SK-N-SH (cell line): ENCODE results near the gene FBXO10. TPM values are rescaled to one million over a fixed set of nuclear protein-coding genes. Genes with fewer than 3 reads are reported as not detected.

Experiments
- CTCF ChIA-PET: fragments of 300-600, 350-600 bp; formaldehyde crosslinking; extraction: SDS; loops from one replicate; lab custom pipeline; 2021; lab: Yijun Ruan, JAX
- POLR2A ChIA-PET: fragments of 350-600 bp; sonication (Branson Sonifier 250); formaldehyde crosslinking; extraction: SDS; loops from one replicate; lab custom pipeline; 2020; ENCODE audit warnings: antibody characterized with exemption, inconsistent platforms; lab: Yijun Ruan, JAX
- DNase-seq: peaks from one replicate; pipeline ENCODE4 v3.0.0; 2012
- H2AFZ ChIP-seq: fragments of 200-600 bp; sonication (generic); 2 replicates; pipeline ENCODE4 v1.8.1; 2016; ENCODE audit warnings: antibody characterized with exemption, mild to moderate bottlenecking, low read depth
- H3F3A ChIP-seq: fragments of 200-600 bp; sonication (generic); replicated peaks from 2 replicates; pipeline ENCODE3; 2016; ENCODE audit warnings: antibody characterized with exemption, mild to moderate bottlenecking; ENCODE audit not compliant: insufficient read depth
- H3K27ac ChIP-seq, 2 experiments: fragments of 200-500 bp in 1 of 2; fragments of 200-600 bp in 1 of 2; sonication (Bioruptor generic) in 1 of 2; sonication (generic), shearing (Covaris generic) in 1 of 2; 2 replicates each; pipeline versions ENCODE4 v1.5.1 to v1.6.1; 2014 to 2016; ENCODE audit warnings: low read depth in 2 of 2, inconsistent platforms in 1 of 2, low read length in 1 of 2, mild to moderate bottlenecking in 1 of 2, mixed read lengths in 1 of 2
- H3K27me3 ChIP-seq: fragments of 200-600 bp; sonication (generic), shearing (Covaris generic); 2 replicates; pipeline ENCODE4 v1.6.1; 2016; ENCODE audit warnings: mixed run types; ENCODE audit not compliant: insufficient read depth
- H3K36me3 ChIP-seq, 2 experiments: fragments of 200-500 bp in 1 of 2; fragments of 200-600 bp in 1 of 2; sonication (Bioruptor generic) in 1 of 2; sonication (generic) in 1 of 2; replicated peaks in 1 of 2; 2 replicates each; pipeline versions ENCODE3 to v1.5.1; 2014 to 2016; ENCODE audit warnings: low read length in 1 of 2, mild to moderate bottlenecking in 1 of 2; ENCODE audit not compliant: insufficient read depth in 2 of 2, control insufficient read depth in 1 of 2
- H3K4me1 ChIP-seq, 2 experiments: fragments of 200-500 bp in 1 of 2; fragments of 200-600 bp in 1 of 2; sonication (Bioruptor generic) in 1 of 2; sonication (generic), shearing (Covaris generic) in 1 of 2; 2 replicates each; pipeline versions ENCODE4 v1.5.1 to v1.6.1; 2014 to 2016; ENCODE audit warnings: low read depth in 1 of 2, low read length in 1 of 2, mixed run types in 1 of 2; ENCODE audit not compliant: insufficient read depth in 2 of 2, control insufficient read depth in 1 of 2
- H3K4me2 ChIP-seq: fragments of 200-600 bp; sonication (generic), shearing (Covaris generic); 2 replicates; pipeline ENCODE4 v1.6.1; 2017; ENCODE audit warnings: mixed run types
- H3K4me3 ChIP-seq, 2 experiments: fragments of 200-500 bp in 1 of 2; fragments of 200-600 bp in 1 of 2; sonication (Bioruptor generic) in 1 of 2; sonication (generic), shearing (Covaris generic) in 1 of 2; 2 replicates each; pipeline versions ENCODE4 v1.5.1 to v1.8.1; 2014 to 2016; ENCODE audit warnings: low read depth in 2 of 2, inconsistent platforms in 1 of 2, low read length in 1 of 2, mild to moderate bottlenecking in 1 of 2, mixed read lengths in 1 of 2, moderate library complexity in 1 of 2
- H3K79me2 ChIP-seq: fragments of 200-600 bp; sonication (generic); 2 replicates; pipeline ENCODE4 v1.8.1; 2017; ENCODE audit warnings: mild to moderate bottlenecking; ENCODE audit not compliant: insufficient read depth
- H3K9ac ChIP-seq: fragments of 200-600 bp; sonication (generic); 2 replicates; pipeline ENCODE4 v1.6.1; 2017; ENCODE audit warnings: mixed run types
- H3K9me2 ChIP-seq: fragments of 200-600 bp; sonication (generic); 2 replicates; pipeline ENCODE4 v1.6.1; 2017; ENCODE audit warnings: mixed run types
- H3K9me3 ChIP-seq: fragments of 200-600 bp; sonication (generic); 2 replicates; pipeline ENCODE4 v1.6.1; 2017; ENCODE audit warnings: mixed run types, mild to moderate bottlenecking, moderate library complexity
- H4K20me1 ChIP-seq: fragments of 200-600 bp; sonication (generic); 2 replicates; pipeline ENCODE4 v1.6.1; 2017; ENCODE audit warnings: mild to moderate bottlenecking, mixed run types; ENCODE audit not compliant: insufficient read depth
- EZH2phosphoT487 ChIP-seq: fragments of 200-600 bp; sonication (generic); IDR thresholded peaks from 2 replicates; pipeline ENCODE4 v1.6.1; 2017; ENCODE audit warnings: low read depth, mixed run types, mild to moderate bottlenecking, antibody characterized with exemption, moderate library complexity, borderline replicate concordance
- FOSL2 ChIP-seq: IDR thresholded peaks from 2 replicates; pipeline ENCODE4 v1.4.0; 2012; ENCODE audit warnings: low read depth, mild to moderate bottlenecking, moderate library complexity, borderline replicate concordance
- FOXM1 ChIP-seq: IDR thresholded peaks from 2 replicates; pipeline ENCODE4 v1.4.0; 2012; ENCODE audit warnings: low read depth, mild to moderate bottlenecking
- JUND ChIP-seq: IDR thresholded peaks from 2 replicates; pipeline ENCODE4 v1.4.0; 2012
- MAX ChIP-seq: IDR thresholded peaks from 2 replicates; pipeline ENCODE4 v1.4.0; 2012; ENCODE audit warnings: low read depth
- MEF2A ChIP-seq: IDR thresholded peaks from 2 replicates; pipeline ENCODE4 v1.4.0; 2012; ENCODE audit warnings: low read depth, borderline replicate concordance
- NFIC ChIP-seq: IDR thresholded peaks from 2 replicates; pipeline ENCODE4 v1.4.0; 2012; ENCODE audit warnings: borderline replicate concordance
- NRF1 ChIP-seq: IDR thresholded peaks from 2 replicates; pipeline ENCODE4 v1.6.1; 2012; ENCODE audit warnings: low read depth, mild to moderate bottlenecking, low read length
- POLR2AphosphoS5 ChIP-seq: IDR thresholded peaks from 2 replicates; pipeline ENCODE4 v1.6.1; 2012; ENCODE audit warnings: low read depth, low read length
- SMC3 ChIP-seq: IDR thresholded peaks from 2 replicates; pipeline ENCODE4 v1.6.1; 2012; ENCODE audit warnings: low read depth, low read length, improper control_type of control experiment
- TCF12 ChIP-seq: IDR thresholded peaks from 2 replicates; pipeline ENCODE4 v1.4.0; 2012
- ZBTB33 ChIP-seq: IDR thresholded peaks from 2 replicates; pipeline ENCODE4 v1.4.0; 2012; ENCODE audit warnings: low read depth, borderline replicate concordance
- WGBS: methylation state at CpG from one replicate; pipeline ENCODE4 v1.1.6; 2017; ENCODE audit warnings: low lambda C conversion rate; 5-methylcytosine and 5-hydroxymethylcytosine counted together
- polyA plus RNA-seq, 3 experiments: library from polyadenylated mRNA; depleted of rRNA; stranded (reverse); fragments of >200 nt; gene quantifications; 2 replicates each; pipeline ENCODE4 v1.2.3, GENCODE V29; 2012
- TF ChIP-seq, protein P1 (sequence below): IDR thresholded peaks from 2 replicates; pipeline ENCODE4 v1.4.0; 2012; ENCODE audit warnings: low read depth, borderline replicate concordance
- TF ChIP-seq, protein P2 (sequence below): IDR thresholded peaks from 2 replicates; pipeline ENCODE4; 2012

Gene FBXO10
- polyA plus RNA-seq, 1 of the 3 experiments (the other 2 are of a cell fraction), result 10.1 TPM

- TF ChIP-seq, protein P1, sequence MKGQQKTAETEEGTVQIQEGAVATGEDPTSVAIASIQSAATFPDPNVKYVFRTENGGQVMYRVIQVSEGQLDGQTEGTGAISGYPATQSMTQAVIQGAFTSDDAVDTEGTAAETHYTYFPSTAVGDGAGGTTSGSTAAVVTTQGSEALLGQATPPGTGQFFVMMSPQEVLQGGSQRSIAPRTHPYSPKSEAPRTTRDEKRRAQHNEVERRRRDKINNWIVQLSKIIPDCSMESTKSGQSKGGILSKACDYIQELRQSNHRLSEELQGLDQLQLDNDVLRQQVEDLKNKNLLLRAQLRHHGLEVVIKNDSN, result no peak
- no peak for TF ChIP-seq POLR2AphosphoS5
- no peak for TF ChIP-seq MEF2A
- TF ChIP-seq NRF1, result no peak
- no peak for TF ChIP-seq JUND
- TF ChIP-seq NFIC, result no peak
- no peak for TF ChIP-seq FOSL2
- TF ChIP-seq, protein P2, sequence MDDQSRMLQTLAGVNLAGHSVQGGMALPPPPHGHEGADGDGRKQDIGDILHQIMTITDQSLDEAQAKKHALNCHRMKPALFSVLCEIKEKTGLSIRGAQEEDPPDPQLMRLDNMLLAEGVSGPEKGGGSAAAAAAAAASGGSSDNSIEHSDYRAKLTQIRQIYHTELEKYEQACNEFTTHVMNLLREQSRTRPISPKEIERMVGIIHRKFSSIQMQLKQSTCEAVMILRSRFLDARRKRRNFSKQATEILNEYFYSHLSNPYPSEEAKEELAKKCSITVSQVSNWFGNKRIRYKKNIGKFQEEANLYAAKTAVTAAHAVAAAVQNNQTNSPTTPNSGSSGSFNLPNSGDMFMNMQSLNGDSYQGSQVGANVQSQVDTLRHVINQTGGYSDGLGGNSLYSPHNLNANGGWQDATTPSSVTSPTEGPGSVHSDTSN, result no peak
- TF ChIP-seq SMC3, result no peak
- TF ChIP-seq EZH2phosphoT487, result no peak
- no peak for TF ChIP-seq FOXM1
- TF ChIP-seq MAX, result no peak
- no peak for TF ChIP-seq TCF12
- no peak for TF ChIP-seq ZBTB33
- Histone ChIP-seq H3K9ac (no peak overlapping the region), H3K27me3 (no peaks in the 10 kb centered on the region), H3K9me2 (no peaks in the 10 kb centered on the region), H3K9me3 (no peaks in the 10 kb centered on the region), H3K27ac (no peak overlapping the region), H3K4me3 (no peak overlapping the region), H2AFZ (no peak overlapping the region), H3K36me3 (peaks cover 4 to 12% of the 10 kb centered on the region in 2 experiments), H3K79me2 (no peaks in the 10 kb centered on the region), H3K4me2 (no peak overlapping the region), H4K20me1 (no peaks in the 10 kb centered on the region), H3F3A (no peaks in the 10 kb centered on the region), H3K4me1 (no peaks in the 10 kb centered on the region; a peak in 1 of 4 replicates)
- WGBS, result 79% methylated on average over 3 of the region's 3 CpGs
- POLR2A ChIA-PET, result no interaction called here
- CTCF ChIA-PET, result no interaction called here
- DNase-seq, result no peak
Observed at GRCh38 chr9:37563806-37564513, 12.2 kb downstream of the FBXO10 start.

- no peaks in the 10 kb centered on the region for H3K9me3 ChIP-seq
- no peak overlapping the region for H3K27ac ChIP-seq
- H3K4me1 ChIP-seq, result no peaks in the 10 kb centered on the region; a peak in 1 of 4 replicates
- no peaks in the 10 kb centered on the region for H3K27me3 ChIP-seq
- no peaks in the 10 kb centered on the region for H3K9me2 ChIP-seq
- TF ChIP-seq JUND, result no peak
- H4K20me1 ChIP-seq, result no peaks in the 10 kb centered on the region
- no peak overlapping the region for H3K4me3 ChIP-seq
- CTCF ChIA-PET, result no interaction called here
- no peaks in the 10 kb centered on the region for H3F3A ChIP-seq
- H2AFZ ChIP-seq, result no peak overlapping the region
- H3K36me3 ChIP-seq, result peaks cover 3 to 12% of the 10 kb centered on the region in 2 experiments
- 92% methylated on average over 1 of the region's 1 CpG for WGBS
- DNase-seq, result no peak
- POLR2A ChIA-PET, result no interaction called here
- H3K4me2 ChIP-seq, result no peak overlapping the region
- H3K9ac ChIP-seq, result no peak overlapping the region
- no peaks in the 10 kb centered on the region for H3K79me2 ChIP-seq
Observed at GRCh38 chr9:37562826-37563225, 13.4 kb downstream of the FBXO10 start.
